ENCODE data around the gene MYZAP. TPM values are rescaled to one million over a fixed set of nuclear protein-coding genes. Genes with fewer than 3 reads are reported as not detected.

Gene MYZAP
- total RNA-seq, 1 experiment from 2014 or later, result 6.0 TPM

- H3K9me3 ChIP-seq (ENCODE audit: low read length), result no peaks in the 10 kb centered on the region
- BruUV-seq (replicated peaks), result no TSS peak
- TF ChIP-seq EZH2phosphoT487 (IDR thresholded peaks at IDR 0.05; ENCODE audit: borderline replicate concordance, low read length) (no peak), EZH2 (IDR thresholded peaks at IDR 0.05; ENCODE audit: low read length, unreplicated experiment) (no peak)
- TF ChIP-seq, protein P1, sequence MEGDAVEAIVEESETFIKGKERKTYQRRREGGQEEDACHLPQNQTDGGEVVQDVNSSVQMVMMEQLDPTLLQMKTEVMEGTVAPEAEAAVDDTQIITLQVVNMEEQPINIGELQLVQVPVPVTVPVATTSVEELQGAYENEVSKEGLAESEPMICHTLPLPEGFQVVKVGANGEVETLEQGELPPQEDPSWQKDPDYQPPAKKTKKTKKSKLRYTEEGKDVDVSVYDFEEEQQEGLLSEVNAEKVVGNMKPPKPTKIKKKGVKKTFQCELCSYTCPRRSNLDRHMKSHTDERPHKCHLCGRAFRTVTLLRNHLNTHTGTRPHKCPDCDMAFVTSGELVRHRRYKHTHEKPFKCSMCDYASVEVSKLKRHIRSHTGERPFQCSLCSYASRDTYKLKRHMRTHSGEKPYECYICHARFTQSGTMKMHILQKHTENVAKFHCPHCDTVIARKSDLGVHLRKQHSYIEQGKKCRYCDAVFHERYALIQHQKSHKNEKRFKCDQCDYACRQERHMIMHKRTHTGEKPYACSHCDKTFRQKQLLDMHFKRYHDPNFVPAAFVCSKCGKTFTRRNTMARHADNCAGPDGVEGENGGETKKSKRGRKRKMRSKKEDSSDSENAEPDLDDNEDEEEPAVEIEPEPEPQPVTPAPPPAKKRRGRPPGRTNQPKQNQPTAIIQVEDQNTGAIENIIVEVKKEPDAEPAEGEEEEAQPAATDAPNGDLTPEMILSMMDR (conservative IDR thresholded peaks at IDR 0.05; ENCODE audit: low read depth, low read length), result no peak
- peaks cover 5% of the 10 kb centered on the region; the same call in 1 of the 2 replicates for H3K79me2 ChIP-seq (ENCODE audit: low read length)
- DNase-seq, result no peak
- no peak for ATAC-seq
- no peaks in the 10 kb centered on the region for H3K27me3 ChIP-seq (ENCODE audit: low read length)
- peaks cover 41% of the 10 kb centered on the region for H3K4me1 ChIP-seq (ENCODE audit: insufficient read depth, low read length)
- no peaks in the 10 kb centered on the region for H3F3A ChIP-seq (ENCODE audit: low read length, unreplicated experiment)
- no peaks in the 10 kb centered on the region for H3K9me2 ChIP-seq (replicated peaks; ENCODE audit: low read length)
- no peak overlapping the region for H3K27ac ChIP-seq (ENCODE audit: low read length)
- H2AFZ ChIP-seq (ENCODE audit: low read length), result no peak overlapping the region
- H3K36me3 ChIP-seq (ENCODE audit: low read depth, low read length), result no peaks in the 10 kb centered on the region
- intact Hi-C loops (cut with micrococcal nuclease), result no loop called here
- no peaks in the 10 kb centered on the region for H4K20me1 ChIP-seq (ENCODE audit: low read length)
- ChIA-PET POLR2A (ENCODE audit: unreplicated experiment) (no interaction called here), CTCF (no interaction called here)
- no peak overlapping the region for H3K9ac ChIP-seq (ENCODE audit: low read length)
- no peak overlapping the region for H3K4me3 ChIP-seq (ENCODE audit: low read length)
- no peak overlapping the region for H3K4me2 ChIP-seq (ENCODE audit: low read length)
Observed at GRCh38 chr15:57604507-57604906, 12.8 kb downstream of the MYZAP start.

DNA sequence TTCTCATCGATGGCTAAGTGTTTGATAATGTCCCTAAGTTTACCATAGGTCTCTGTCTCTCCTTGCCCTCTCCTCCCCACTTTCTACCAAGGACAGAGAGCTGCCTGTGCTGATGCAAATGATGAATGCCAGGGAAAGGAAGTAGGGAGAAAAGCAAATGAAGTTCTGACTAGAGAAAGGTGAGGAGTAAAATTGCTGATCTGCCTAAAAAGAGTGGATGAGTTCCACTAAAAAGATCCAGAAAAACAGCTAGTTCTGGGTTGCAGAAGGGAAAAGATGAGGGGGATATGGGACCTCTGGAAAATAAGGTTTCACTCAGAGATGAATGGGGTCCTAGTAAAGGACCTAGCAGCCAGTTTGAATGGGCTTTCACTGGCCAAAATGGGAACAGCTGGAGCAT, 13.8 kb downstream of the MYZAP start:
- no peak for DNase-seq
- BruUV-seq (replicated peaks), result no TSS peak
- no peak for ATAC-seq

DNA sequence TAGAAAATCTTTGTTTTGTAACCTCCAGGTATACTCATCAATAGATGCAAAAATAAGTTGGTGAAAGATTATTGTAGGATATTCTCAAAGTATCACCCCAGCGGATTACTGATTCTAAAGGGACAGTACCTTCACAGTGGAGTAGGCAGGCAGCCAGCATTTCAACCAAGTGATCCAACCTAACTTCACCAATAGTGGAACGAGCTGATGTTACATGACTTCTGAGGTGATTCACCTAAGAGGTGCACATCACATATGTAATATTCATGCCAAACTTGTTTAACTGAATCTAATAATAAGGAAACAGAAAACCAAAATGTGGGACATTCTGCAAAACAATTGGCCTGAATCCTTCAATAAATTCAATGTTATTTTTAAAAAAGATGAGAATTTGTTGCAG, 14.3 kb downstream of the MYZAP start:
- no peak for ATAC-seq

More for the DNA sequence above, 13.8 kb downstream of the MYZAP start:
- peaks cover 39% of the 10 kb centered on the region for H3K4me1 ChIP-seq (ENCODE audit: insufficient read depth, low read length)
- H3K9ac ChIP-seq (ENCODE audit: low read length), result no peak overlapping the region
- H3K36me3 ChIP-seq (ENCODE audit: low read depth, low read length), result no peaks in the 10 kb centered on the region
- H3F3A ChIP-seq (ENCODE audit: low read length, unreplicated experiment), result no peaks in the 10 kb centered on the region
- H3K79me2 ChIP-seq (ENCODE audit: low read length), result peaks cover 5% of the 10 kb centered on the region; the same call in 1 of the 2 replicates
- no peaks in the 10 kb centered on the region for H3K9me3 ChIP-seq (ENCODE audit: low read length)
- intact Hi-C loops (cut with micrococcal nuclease), result no loop called here
- ChIA-PET POLR2A (ENCODE audit: unreplicated experiment) (no interaction called here), CTCF (no interaction called here)
- H4K20me1 ChIP-seq (ENCODE audit: low read length), result no peaks in the 10 kb centered on the region
- no peaks in the 10 kb centered on the region for H3K27me3 ChIP-seq (ENCODE audit: low read length)
- H3K4me2 ChIP-seq (ENCODE audit: low read length), result no peak overlapping the region
- no peaks in the 10 kb centered on the region for H3K9me2 ChIP-seq (replicated peaks; ENCODE audit: low read length)
- no peak overlapping the region for H3K27ac ChIP-seq (ENCODE audit: low read length)
- TF ChIP-seq, protein P1 (conservative IDR thresholded peaks at IDR 0.05; ENCODE audit: low read depth, low read length), result no peak
- TF ChIP-seq EZH2 (IDR thresholded peaks at IDR 0.05; ENCODE audit: low read length, unreplicated experiment) (no peak), EZH2phosphoT487 (IDR thresholded peaks at IDR 0.05; ENCODE audit: borderline replicate concordance, low read length) (no peak)
- H2AFZ ChIP-seq (ENCODE audit: low read length), result no peak overlapping the region
- no peak overlapping the region for H3K4me3 ChIP-seq (ENCODE audit: low read length)

More for the DNA sequence above, 14.3 kb downstream of the MYZAP start:
- TF ChIP-seq, protein P1 (conservative IDR thresholded peaks at IDR 0.05; ENCODE audit: low read depth, low read length), result no peak
- TF ChIP-seq EZH2phosphoT487 (IDR thresholded peaks at IDR 0.05; ENCODE audit: borderline replicate concordance, low read length), result no peak
- no peak for TF ChIP-seq EZH2 (IDR thresholded peaks at IDR 0.05; ENCODE audit: low read length, unreplicated experiment)
- CTCF ChIA-PET, result no interaction called here
- H3K79me2 ChIP-seq (ENCODE audit: low read length), result peaks cover 5% of the 10 kb centered on the region
- H3K4me2 ChIP-seq (ENCODE audit: low read length), result no peak overlapping the region
- H3K27me3 ChIP-seq (ENCODE audit: low read length), result no peaks in the 10 kb centered on the region
- no TSS peak for BruUV-seq (replicated peaks)
- peaks cover 41% of the 10 kb centered on the region for H3K4me1 ChIP-seq (ENCODE audit: insufficient read depth, low read length)
- H3K4me3 ChIP-seq (ENCODE audit: low read length), result no peak overlapping the region
- no peak overlapping the region for H3K9ac ChIP-seq (ENCODE audit: low read length)
- no peaks in the 10 kb centered on the region for H4K20me1 ChIP-seq (ENCODE audit: low read length)
- intact Hi-C loops (cut with micrococcal nuclease), result no loop called here
- no peak overlapping the region for H3K27ac ChIP-seq (ENCODE audit: low read length)
- H3F3A ChIP-seq (ENCODE audit: low read length, unreplicated experiment), result no peaks in the 10 kb centered on the region
- DNase-seq, result no peak
- H2AFZ ChIP-seq (ENCODE audit: low read length), result no peak overlapping the region
- H3K9me3 ChIP-seq (ENCODE audit: low read length), result no peaks in the 10 kb centered on the region
- H3K36me3 ChIP-seq (ENCODE audit: low read depth, low read length), result no peaks in the 10 kb centered on the region
- POLR2A ChIA-PET (ENCODE audit: unreplicated experiment), result no interaction called here
- no peaks in the 10 kb centered on the region for H3K9me2 ChIP-seq (replicated peaks; ENCODE audit: low read length)

Measured in PC-3 (cell line).